Esophagus mucosa (tissue), 1 donor: ENCODE measurements around the gene PHETA2. TPM values are rescaled to one million over a fixed set of nuclear protein-coding genes. Genes with fewer than 3 reads are reported as not detected.
A peak's percentile ranks its signal among the peaks of the same experiment; 100 is the strongest.
"Not testable (repeated sequence)": the region's sequence is repeated elsewhere in the genome, so short reads cannot be mapped to it uniquely, and the experiment has no call there.

ENCODE experiments used
- ATAC-seq: fragments of 200-7000 bp; cut with Tn5 transposase; one replicate; pipeline ENCODE4 v1.9.1; 2020
- total RNA-seq: library from RNA; stranded (reverse); gene quantifications from one replicate; pipeline ENCODE4 v1.2.4, GENCODE V29; 2023
- donor health status: DM: yes; HTN: yes; CAD: no.

The PHETA2 gene
- total RNA-seq, 1 donor from 2014 or later, result 5.5 TPM

DNA sequence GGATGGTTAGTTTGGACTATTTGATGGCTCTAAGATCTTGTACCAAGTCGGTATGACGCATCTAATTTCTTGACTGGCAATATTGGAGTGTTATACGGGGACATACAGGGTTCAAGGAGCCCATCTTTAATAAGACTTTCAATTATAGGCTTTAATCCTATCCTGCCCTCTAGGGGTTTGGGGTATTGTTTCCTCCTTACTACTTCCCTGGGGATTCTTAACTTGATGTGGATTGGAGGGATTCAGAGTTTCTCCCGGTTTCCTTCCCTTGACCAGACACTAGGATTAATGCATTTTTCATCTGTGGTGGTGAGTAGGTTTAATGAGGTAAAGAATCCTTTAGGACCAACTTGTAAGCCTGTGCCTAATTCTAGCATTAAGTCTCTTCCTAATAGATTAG, 37.8 kb downstream of the PHETA2 start:
- ATAC-seq, result no peak

DNA sequence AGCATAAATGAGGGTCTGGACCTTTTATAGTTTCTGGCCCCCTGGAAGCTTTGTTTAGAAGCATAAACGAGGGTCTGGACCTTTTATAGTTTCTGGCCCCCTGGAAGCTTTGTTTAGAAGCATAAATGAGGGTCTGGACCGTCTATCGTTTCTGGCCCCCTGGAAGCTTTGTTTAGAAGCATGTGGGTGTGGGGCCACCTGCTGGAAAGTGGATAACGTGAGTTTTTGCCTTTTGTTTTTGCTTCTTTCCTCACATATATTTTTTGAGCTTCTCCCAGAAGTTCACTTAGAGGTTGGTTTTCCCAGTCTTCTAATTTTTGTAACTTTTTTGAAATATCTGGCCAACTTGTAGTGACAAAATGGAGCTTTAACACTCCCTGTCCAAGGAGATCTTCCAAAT, 38.7 kb downstream of the PHETA2 start:
- ATAC-seq, result not testable (repeated sequence)

DNA sequence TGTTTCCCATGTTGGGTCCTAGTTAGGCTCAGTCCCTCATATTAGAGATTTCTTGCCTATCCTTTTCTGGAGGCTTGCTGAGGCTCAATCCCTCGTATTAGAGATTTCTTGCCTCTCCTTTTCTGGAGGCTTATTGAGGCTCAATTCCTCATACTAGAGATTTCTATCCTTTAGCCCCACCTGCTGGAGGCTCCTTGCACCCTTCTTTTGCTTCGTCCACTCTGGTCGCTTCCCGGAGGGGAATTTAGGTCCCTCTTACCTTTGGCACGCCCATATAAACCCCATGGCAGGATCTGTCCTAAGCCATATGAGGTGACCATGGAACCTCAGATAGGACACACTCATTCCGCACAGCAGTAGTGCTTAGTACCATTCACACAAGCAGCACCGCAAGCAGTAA, 40.7 kb downstream of the PHETA2 start:
- no peak for ATAC-seq

DNA sequence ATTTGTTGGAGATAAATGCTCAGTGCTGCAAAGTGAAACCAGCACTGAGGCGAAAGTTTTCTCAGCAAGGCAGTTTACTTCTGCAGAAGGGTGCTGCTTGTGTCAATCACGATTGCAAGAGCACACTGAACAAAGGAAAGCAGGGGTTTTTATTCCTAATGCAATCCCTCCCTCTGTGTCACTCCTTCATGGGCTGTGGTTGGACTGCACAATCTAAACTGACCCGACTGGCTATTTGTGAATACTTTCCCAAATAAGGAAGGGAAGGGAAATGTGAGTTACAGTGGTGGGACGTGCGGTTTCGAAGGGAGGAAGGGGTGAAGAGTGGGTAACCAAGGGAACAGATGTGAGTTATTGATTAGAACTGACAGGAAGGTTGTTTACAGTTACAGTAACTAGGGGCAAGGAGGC, 41.4 kb downstream of the PHETA2 start:
- ATAC-seq, result not testable (repeated sequence)

DNA sequence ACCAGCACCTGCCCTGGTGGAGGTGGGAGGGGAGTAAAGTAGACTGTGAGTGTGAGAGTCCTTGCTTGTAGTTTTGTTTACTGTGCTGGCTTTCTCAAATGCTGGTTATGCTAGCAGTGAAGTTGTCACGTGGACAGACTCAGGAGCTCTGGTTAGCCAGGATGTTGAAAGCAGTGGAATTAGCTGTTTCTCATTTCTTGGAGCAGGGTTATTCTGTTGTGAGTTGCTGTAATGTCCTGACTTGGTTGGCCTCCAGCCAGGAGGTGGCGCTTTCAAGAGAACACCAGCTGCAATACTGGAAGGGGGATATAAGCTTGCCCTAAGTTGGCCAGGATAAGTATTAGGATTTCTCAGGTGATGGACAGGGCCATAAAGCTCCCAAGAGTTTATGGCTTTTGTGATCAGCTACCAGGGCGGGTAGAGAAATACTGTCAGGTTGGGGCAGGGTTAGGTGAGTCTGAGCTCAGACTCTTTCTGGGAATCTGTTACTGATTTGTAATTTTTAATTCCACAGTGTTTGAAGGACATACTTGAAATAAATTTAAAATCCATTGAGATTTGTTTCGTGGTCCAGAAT, 42.9 kb downstream of the PHETA2 start:
- no peak for ATAC-seq

DNA sequence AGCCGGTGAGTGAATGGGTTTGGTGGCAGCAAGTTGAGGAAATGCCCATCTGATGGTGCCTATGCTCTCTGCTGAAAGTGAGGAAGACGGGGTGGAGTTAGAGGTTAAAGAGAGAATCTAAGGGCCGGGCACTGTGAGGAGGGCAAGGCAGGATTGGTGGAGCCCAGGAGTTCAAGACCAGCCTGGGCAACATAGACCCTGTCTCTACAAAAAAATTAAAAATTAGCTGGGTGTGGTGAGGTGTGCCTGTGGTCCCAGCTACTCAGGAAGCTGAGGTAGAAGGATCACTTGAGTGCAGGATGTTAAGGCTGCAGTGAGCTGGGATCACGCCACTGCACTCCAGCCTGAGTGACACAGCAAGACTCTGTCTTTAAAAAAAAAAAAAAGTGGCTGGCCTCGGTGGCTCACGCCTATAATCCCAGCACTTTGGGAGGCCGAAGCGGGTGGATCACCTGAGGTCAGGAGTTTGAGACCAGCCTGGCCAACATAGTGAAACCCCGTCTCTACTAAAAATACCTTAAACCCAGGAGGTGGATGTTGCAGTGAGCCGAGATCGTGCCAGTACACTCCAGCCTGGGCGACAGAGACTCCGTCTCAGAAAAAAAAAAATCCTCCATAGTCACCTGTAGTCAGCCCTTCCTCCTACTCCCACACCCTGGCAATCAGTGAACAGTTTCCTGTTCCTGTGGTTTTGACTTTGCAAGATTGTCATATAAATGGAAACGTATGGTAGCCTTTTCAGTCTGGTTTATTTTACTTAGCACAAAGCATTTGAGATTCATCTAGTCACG, 46.4 kb downstream of the PHETA2 start:
- ATAC-seq, result not testable (repeated sequence)

DNA sequence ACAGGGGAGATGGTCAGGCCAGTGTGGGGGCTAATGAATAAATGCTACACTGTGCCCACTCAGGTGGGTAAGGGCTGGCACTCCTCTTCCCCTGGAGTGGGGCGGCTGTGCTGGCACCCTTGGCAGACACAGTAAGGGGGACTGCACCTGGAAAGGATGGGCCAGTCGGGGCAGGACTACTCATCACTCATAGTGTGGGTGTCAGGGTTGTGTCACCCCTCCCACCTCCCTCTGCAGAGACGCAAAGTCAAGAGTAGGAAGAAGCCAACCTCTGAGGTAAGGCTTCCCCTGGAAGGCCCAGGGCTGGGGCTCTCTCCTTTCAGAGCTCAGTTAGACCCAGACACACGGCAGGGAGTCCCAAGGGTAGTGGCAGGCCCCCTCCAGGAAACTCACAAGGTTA, 49.5 kb downstream of the PHETA2 start:
- peak; percentile 8 for ATAC-seq

DNA sequence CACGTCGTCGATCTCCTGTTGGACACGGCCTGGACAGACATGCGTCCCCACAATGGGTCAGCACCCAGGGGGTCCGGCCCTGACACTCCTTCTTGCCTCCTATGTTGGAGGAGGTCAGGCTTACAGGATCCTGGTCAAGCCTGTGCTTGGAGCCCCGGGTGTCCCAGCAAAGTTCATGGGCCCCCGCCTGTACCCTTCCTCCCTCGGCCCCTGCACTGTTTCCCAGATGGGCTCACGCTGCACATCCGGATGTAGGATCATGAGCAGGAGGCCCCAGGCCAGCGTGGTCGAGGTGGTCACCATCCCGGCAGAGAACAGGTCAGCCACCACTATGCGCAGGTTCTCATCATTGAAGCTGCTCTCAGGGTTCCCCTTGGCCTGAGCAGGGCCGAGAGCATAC, 53.6 kb downstream of the PHETA2 start:
- no peak for ATAC-seq

DNA sequence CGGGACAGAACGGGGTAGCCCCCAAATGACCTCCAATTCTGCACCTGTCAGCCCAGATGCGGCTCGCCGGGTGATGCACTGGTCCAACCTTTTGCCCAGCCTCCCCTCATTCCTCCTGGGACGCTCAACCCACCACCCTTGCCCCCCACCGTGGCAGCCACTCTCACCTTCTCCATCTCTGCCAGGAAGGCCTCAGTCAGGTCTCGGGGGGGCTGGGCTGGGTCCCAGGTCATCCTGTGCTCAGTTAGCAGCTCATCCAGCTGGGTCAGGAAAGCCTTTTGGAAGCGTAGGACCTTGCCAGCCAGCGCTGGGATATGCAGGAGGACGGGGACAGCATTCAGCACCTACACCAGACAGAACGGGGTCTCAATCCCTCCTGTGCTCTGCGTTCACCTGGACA, 54.0 kb downstream of the PHETA2 start:
- ATAC-seq, result not testable (repeated sequence)

Other genes with a start within 250 kb of the PHETA2 start
- gene SREBF2, start 241.1 kb upstream of the PHETA2 start, total RNA-seq, result 131 TPM
- 0.16 TPM for gene SHISA8, start 159.2 kb upstream of the PHETA2 start, total RNA-seq
- 1.00 TPM for gene TNFRSF13C, start 147.4 kb upstream of the PHETA2 start, total RNA-seq
- gene CENPM, start 127.1 kb upstream of the PHETA2 start, total RNA-seq, result 10.6 TPM
- 0.24 TPM for gene SEPTIN3, start 104.8 kb upstream of the PHETA2 start, total RNA-seq
- gene WBP2NL, start 75.5 kb upstream of the PHETA2 start, total RNA-seq, result 0.60 TPM
- gene NAGA, start 3.4 kb upstream of the PHETA2 start, total RNA-seq, result 11.2 TPM
- gene SMDT1, start 5.5 kb downstream of the PHETA2 start, total RNA-seq, result 86.4 TPM
- gene NDUFA6, start 16.5 kb downstream of the PHETA2 start, total RNA-seq, result 76.9 TPM
- 1.1 TPM for gene CYP2D6, start 56.6 kb downstream of the PHETA2 start, total RNA-seq
- gene TCF20, start 196.4 kb downstream of the PHETA2 start, total RNA-seq, result 40.7 TPM